Testis (tissue), 3 donors: ENCODE measurements around the gene PRDM10. TPM values are rescaled to one million over a fixed set of nuclear protein-coding genes. Genes with fewer than 3 reads are reported as not detected.

Experiments
- DNase-seq: peaks from one replicate; pipeline ENCODE4 v3.0.0-alpha.2; 2019
- H3K27ac ChIP-seq, 2 donors: fragments of 200-600 bp; sonication (generic); one replicate each; pipeline ENCODE4 v1.5.1; 2019
- H3K27me3 ChIP-seq: fragments of 200-600 bp; sonication (generic); one replicate; pipeline ENCODE4 v1.5.1; 2019
- H3K36me3 ChIP-seq: fragments of 200-600 bp; sonication (generic); one replicate; pipeline ENCODE4 v1.5.1; 2017; ENCODE audit warnings: low read depth; ENCODE audit errors: missing control alignments
- H3K4me1 ChIP-seq: fragments of 200-600 bp; sonication (generic); one replicate; pipeline ENCODE4 v1.5.1; 2019
- H3K4me3 ChIP-seq, 2 donors: fragments of 200-600 bp; sonication (generic); one replicate each; pipeline ENCODE4 v1.5.1; 2017 to 2019
- H3K9me3 ChIP-seq: fragments of 200-600 bp; sonication (generic); one replicate; pipeline ENCODE4 v1.5.1; 2017
- POLR2A ChIP-seq: fragments of 450-650 bp; IDR thresholded peaks from one replicate; pipeline ENCODE4 v1.6.1; 2017; ENCODE audit warnings: antibody characterized with exemption, mild to moderate bottlenecking, moderate library complexity
- WGBS, 2 donors: methylation state at CpG; one replicate each; pipeline ENCODE4 v1.1.5; 2018; 5-methylcytosine and 5-hydroxymethylcytosine counted together
- intact Hi-C: fragments of 100-400 bp; cut with DNase I; formaldehyde crosslinking; loops from one replicate; pipeline ENCODE4 v1.15.1; 2023; ENCODE audit warnings: low total_unique reads
- polyA plus RNA-seq: library from polyadenylated mRNA; stranded (reverse); fragments of 350-450 nt; fragmentation: Illumina TruSeq; extraction: RNeasy Lipid Tissue Mini Kit (QIAGEN cat#74804); gene quantifications from one replicate; pipeline ENCODE4 v1.2.3, GENCODE V29; 2014; ENCODE audit warnings: low read depth, low replicate concordance; ENCODE audit not compliant: insufficient read depth
- total RNA-seq, 2 donors: library from RNA; depleted of rRNA; stranded (reverse); fragments of >200 nt; gene quantifications; one replicate each; pipeline ENCODE4 v1.2.3, GENCODE V29; 2016
- TF ChIP-seq, protein P1 (sequence below), 3 experiments: fragments of 450-650 bp in 2 of 3; fragments of 200-600 bp in 1 of 3; sonication (generic) in 1 of 3; IDR thresholded peaks; one replicate each; pipeline ENCODE4 v1.5.1; 2016 to 2019; ENCODE audit warnings: antibody characterized with exemption in 3 of 3, mild to moderate bottlenecking in 2 of 3, moderate library complexity in 1 of 3

The PRDM10 gene
- total and polyA plus RNA-seq, 3 donors from 2014 or later: 4.9 to 14.7 (median 9.2) TPM

DNA sequence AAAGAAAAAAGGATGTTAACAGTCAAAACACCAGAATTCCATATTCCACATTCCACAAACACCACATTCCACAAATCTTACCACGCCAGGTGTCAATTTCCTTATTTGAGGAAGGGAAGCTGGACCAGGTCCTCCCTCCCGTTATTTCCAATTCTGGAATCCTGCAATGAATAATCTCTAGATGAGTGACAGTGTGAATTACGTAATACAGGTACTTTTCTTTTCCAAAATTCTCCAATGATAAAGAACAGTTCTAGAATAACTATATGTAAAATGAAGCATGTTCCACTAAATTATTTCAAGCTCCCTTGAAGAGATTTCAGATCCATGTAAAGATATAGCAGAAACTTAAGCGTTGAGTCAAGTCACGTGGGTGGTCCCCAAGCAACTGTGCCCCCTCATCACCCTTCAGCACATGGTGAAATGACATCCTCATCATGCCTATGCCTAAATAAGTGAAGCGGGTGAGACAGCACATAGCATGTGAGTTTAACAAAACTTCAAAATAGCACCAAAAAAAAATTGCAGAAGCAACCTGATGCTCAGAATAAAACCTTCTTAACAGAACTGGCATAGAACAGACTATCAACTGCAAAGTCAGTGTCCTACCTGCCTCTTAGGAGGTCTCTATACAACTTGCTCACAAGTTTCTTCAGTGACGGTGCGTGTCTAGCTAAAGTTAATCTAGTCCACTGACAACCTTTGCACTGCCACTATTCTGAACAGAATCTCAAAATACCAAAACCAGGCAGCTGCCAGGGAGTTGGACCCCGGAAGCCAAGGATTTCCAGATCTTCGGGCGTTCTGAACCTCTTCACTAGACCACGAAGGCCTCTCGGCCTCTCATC lies 108.1 kb downstream of the PRDM10 start:
- Histone ChIP-seq H3K36me3 (no peaks in the 10 kb centered on the region), H3K9me3 (no peaks in the 10 kb centered on the region), H3K27ac (peak overlapping the region; percentile 81 to 88), H3K4me1 (peaks cover 6% of the 10 kb centered on the region), H3K27me3 (no peaks in the 10 kb centered on the region), H3K4me3 (peak overlapping the region; percentile 97)
- TF ChIP-seq, protein P1, sequence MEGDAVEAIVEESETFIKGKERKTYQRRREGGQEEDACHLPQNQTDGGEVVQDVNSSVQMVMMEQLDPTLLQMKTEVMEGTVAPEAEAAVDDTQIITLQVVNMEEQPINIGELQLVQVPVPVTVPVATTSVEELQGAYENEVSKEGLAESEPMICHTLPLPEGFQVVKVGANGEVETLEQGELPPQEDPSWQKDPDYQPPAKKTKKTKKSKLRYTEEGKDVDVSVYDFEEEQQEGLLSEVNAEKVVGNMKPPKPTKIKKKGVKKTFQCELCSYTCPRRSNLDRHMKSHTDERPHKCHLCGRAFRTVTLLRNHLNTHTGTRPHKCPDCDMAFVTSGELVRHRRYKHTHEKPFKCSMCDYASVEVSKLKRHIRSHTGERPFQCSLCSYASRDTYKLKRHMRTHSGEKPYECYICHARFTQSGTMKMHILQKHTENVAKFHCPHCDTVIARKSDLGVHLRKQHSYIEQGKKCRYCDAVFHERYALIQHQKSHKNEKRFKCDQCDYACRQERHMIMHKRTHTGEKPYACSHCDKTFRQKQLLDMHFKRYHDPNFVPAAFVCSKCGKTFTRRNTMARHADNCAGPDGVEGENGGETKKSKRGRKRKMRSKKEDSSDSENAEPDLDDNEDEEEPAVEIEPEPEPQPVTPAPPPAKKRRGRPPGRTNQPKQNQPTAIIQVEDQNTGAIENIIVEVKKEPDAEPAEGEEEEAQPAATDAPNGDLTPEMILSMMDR (IDR thresholded peaks at IDR 0.05): no peak
- no peak for TF ChIP-seq POLR2A
- intact Hi-C loops: no loop called here
- WGBS, 2 donors: 21 to 24% methylated on average over 10 to 13 of the region's 13 CpGs
- no peak for DNase-seq

DNA sequence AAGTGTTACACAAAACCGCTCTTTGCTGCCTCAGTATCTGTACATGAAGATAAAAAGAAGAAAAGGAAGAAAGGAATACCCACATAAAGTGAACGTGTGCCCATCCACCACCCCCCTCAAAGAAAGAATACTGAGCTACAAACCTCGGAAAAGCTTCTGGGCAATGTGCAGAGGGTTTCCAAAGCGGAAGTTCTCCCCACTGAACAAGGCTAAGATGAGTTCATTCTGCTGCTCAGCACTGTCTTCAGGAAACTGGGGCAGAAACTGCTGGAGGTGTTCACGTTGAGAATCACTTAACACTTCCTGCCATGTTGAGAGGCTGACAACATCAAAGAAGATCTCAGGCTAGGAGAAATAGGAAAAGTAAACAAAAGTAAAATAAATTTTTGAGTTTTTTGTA lies 114.2 kb downstream of the PRDM10 start:
- TF ChIP-seq POLR2A: no peak
- TF ChIP-seq, protein P1 (IDR thresholded peaks at IDR 0.05): no peak
- H3K36me3 ChIP-seq: no peaks in the 10 kb centered on the region
- WGBS, 2 donors: 83 to 89% methylated on average over 5 of the region's 5 CpGs
- no peaks in the 10 kb centered on the region for H3K9me3 ChIP-seq
- intact Hi-C loops: no loop called here
- no peaks in the 10 kb centered on the region for H3K4me1 ChIP-seq
- no peak overlapping the region for H3K4me3 ChIP-seq
- H3K27me3 ChIP-seq: no peaks in the 10 kb centered on the region
- no peak overlapping the region for H3K27ac ChIP-seq
- no peak for DNase-seq

DNA sequence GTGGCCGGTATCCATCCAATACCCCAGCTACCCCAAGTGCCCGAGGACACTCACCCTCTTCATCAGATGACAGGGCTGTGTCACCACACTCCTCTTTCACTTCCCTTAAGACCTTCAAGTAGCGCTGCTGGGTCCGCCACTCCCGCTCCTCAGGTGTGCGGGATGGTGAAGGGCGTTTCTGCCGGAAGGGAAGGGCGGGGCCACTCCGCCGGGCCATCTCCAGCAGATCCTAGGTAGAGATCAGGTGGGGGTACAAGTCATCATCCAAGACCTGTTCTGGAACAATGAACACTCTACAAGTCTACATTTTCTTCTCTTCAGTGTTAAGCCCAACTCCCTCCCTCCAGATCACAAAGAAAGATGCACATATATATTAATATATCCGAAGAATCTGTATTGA lies 117.3 kb downstream of the PRDM10 start:
- H3K27ac ChIP-seq: no peak overlapping the region
- no peaks in the 10 kb centered on the region for H3K36me3 ChIP-seq
- H3K4me3 ChIP-seq: no peak overlapping the region
- intact Hi-C loops: no loop called here
- H3K9me3 ChIP-seq: no peaks in the 10 kb centered on the region
- WGBS, 2 donors: 96 to 97% methylated on average over 8 to 12 of the region's 12 CpGs
- no peaks in the 10 kb centered on the region for H3K4me1 ChIP-seq
- DNase-seq: no peak
- TF ChIP-seq, protein P1 (IDR thresholded peaks at IDR 0.05): no peak
- no peak for TF ChIP-seq POLR2A
- no peaks in the 10 kb centered on the region for H3K27me3 ChIP-seq

DNA sequence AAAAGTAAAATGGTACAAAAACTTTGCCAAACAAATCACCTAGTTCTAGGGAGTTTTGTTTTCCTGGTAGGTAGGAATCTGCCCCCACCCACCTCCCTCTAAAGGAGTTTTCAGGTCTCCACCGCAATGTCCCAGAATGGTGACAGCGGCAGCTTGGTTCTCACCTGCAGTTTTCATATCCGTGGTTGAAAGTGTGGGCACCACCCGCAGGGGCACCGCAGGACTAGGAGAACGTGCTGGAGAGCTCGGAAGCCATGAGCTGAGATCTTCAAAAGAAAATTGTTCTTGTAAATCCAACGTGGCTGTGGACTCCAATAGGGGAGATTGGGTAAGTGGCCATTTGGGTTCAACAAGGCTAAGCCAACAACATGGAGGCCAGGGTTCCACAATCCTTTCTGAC lies 118.1 kb downstream of the PRDM10 start:
- H3K9me3 ChIP-seq: no peaks in the 10 kb centered on the region
- no peaks in the 10 kb centered on the region for H3K4me1 ChIP-seq
- TF ChIP-seq POLR2A: no peak
- TF ChIP-seq, protein P1 (IDR thresholded peaks at IDR 0.05): no peak
- H3K27me3 ChIP-seq: no peaks in the 10 kb centered on the region
- no peak for DNase-seq
- 95 to 96% methylated on average over 8 of the region's 8 CpGs for WGBS, 2 donors
- H3K4me3 ChIP-seq: no peak overlapping the region
- intact Hi-C loops: no loop called here
- no peaks in the 10 kb centered on the region for H3K36me3 ChIP-seq
- H3K27ac ChIP-seq: no peak overlapping the region
